ENCODE results near the gene CALD1.

The CALD1 gene

DNA sequence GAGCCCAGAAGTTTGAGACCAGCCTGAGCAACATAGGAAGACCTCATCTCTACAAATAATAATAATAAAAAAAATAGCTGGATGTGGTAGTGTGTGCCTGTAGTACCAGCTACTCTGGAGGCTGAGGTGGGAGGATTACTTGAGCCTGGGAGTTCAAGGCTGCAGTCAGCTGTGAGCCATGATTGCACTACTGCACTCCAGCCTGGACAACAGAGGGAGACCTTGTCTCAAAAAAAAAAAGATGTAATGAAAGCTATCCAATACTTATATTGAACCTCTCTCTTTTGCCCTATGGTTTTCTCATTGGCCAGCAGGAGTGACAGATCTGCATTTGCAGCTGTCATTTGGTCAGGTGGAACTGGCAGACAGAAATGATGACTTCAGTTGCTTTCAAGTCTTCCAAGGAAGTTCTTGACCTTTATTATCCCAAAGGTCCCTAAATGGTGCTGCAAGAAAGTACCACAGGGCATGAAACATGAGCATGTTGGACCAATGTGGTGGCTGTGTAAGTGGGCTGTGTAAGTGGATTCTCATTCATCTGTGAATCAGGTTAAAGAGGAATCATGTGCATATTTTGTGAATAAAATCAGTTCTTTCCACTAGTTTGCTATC, 99.4 kb downstream of the CALD1 start:
- Mint-ChIP-seq H3K36me3 (no peaks in the 10 kb centered on the region), H3K4me3 (no peak overlapping the region), H3K9me3 (no peaks in the 10 kb centered on the region), H3K4me1 (no peaks in the 10 kb centered on the region), H3K27me3 (no peaks in the 10 kb centered on the region), H3K27ac (no peak overlapping the region)

DNA sequence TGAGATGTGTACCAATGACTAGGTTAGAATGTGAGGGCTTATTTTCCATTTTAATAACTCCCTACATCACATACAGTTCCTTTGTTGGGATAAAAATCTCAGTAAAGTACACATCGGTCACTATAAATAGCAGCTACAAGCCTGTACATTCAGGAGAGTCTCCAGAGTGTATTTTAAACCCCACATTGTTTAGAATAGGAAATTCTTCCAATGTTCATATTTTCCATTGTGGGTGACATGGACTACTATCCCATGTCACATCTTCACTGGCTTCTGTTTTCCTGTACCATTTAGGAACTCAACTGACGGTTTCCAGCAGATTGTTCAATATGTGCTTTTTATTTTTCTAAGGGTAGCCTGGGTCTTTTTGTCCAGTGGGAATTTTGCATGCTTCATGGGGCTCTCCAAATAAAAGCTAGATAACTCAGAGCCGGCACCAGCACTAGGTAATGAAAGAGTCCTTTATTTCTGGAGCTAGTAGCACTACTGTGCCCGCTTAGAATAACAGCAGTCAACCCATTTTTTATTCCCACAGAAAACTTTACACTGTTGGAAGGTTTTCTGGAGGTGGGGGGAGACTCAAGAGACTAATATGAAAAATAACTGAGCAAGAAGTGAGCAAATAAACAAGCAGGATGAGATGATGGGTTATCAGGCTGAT, 100.5 kb downstream of the CALD1 start:
- H3K36me3 Mint-ChIP-seq, result no peaks in the 10 kb centered on the region

GRCh38 chr7:134882481-134882880, 103.0 kb downstream of the CALD1 start:
- H3K9me3 Mint-ChIP-seq, result no peaks in the 10 kb centered on the region
- no peaks in the 10 kb centered on the region for H3K36me3 Mint-ChIP-seq
- H3K27ac Mint-ChIP-seq, result no peak overlapping the region
- peaks cover 22% of the 10 kb centered on the region for H3K4me1 Mint-ChIP-seq
- no peak overlapping the region for H3K4me3 Mint-ChIP-seq
- no peaks in the 10 kb centered on the region for H3K27me3 Mint-ChIP-seq

More for the DNA sequence above, 100.5 kb downstream of the CALD1 start:
- no peaks in the 10 kb centered on the region for H3K9me3 Mint-ChIP-seq
- H3K27me3 Mint-ChIP-seq, result no peaks in the 10 kb centered on the region
- H3K4me3 Mint-ChIP-seq, result no peak overlapping the region
- H3K4me1 Mint-ChIP-seq, result no peaks in the 10 kb centered on the region
- no peak overlapping the region for H3K27ac Mint-ChIP-seq

DNA sequence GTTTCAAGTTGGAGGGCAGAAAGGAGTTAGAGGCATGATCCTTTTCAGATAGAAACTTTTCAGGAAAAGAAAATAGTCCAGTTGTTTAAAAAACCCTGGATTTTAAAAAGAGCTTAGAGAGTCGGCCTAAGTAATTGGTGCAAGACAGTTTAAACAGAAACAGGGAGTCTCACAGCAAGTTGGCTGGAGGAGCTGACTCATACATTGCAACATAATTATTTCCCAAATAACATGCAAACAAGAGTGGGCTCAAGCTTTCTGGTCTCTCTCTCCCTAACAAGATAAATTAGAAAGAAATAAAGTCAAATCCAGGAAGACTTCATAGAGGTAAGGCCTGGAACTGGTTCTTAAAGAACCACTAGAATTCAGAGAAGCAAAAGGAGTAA, 106.5 kb downstream of the CALD1 start:
- peak overlapping the region; percentile 37 for H3K4me3 Mint-ChIP-seq

GRCh38 chr7:134886353-134887057, 107.1 kb downstream of the CALD1 start:
- Mint-ChIP-seq H3K4me1 (peaks cover 39% of the 10 kb centered on the region), H3K4me3 (peak overlapping the region; percentile 37), H3K27me3 (no peaks in the 10 kb centered on the region), H3K9me3 (no peaks in the 10 kb centered on the region), H3K36me3 (no peaks in the 10 kb centered on the region), H3K27ac (peak overlapping the region; percentile 80)

More for the DNA sequence above, 106.5 kb downstream of the CALD1 start:
- peaks cover 35% of the 10 kb centered on the region for H3K4me1 Mint-ChIP-seq
- H3K9me3 Mint-ChIP-seq, result no peaks in the 10 kb centered on the region
- H3K27ac Mint-ChIP-seq, result peak overlapping the region; percentile 80
- H3K36me3 Mint-ChIP-seq, result no peaks in the 10 kb centered on the region
- no peaks in the 10 kb centered on the region for H3K27me3 Mint-ChIP-seq

DNA sequence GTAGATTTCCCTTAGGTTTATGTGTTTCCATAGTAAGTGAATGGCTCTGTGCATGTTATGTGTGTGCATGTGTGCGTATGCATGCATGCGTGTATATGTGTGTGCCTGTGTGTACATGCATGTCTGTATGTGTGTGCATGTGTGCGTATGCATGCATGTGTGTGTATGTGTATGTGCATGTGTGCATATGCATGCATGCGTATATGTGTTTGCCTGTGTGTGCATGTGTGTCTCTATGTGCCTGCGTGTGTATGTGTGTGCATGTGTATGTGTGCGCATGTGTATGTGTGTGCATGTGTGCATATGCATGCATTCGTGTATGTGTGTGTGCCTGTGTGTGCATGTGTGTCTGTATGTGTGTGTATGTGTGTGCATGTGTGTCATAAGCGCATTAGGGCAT, 108.1 kb downstream of the CALD1 start:
- peaks cover 2% of the 10 kb centered on the region for H3K27me3 Mint-ChIP-seq
- H3K9me3 Mint-ChIP-seq, result no peaks in the 10 kb centered on the region
- H3K4me3 Mint-ChIP-seq, result no peak overlapping the region
- H3K27ac Mint-ChIP-seq, result no peak overlapping the region
- no peaks in the 10 kb centered on the region for H3K36me3 Mint-ChIP-seq
- peaks cover 39% of the 10 kb centered on the region for H3K4me1 Mint-ChIP-seq

GRCh38 chr7:134888141-134888740, 108.8 kb downstream of the CALD1 start:
- H3K36me3 Mint-ChIP-seq, result no peaks in the 10 kb centered on the region
- no peaks in the 10 kb centered on the region for H3K9me3 Mint-ChIP-seq
- H3K27ac Mint-ChIP-seq, result no peak overlapping the region
- H3K27me3 Mint-ChIP-seq, result peaks cover 2% of the 10 kb centered on the region
- H3K4me3 Mint-ChIP-seq, result no peak overlapping the region
- H3K4me1 Mint-ChIP-seq, result peaks cover 39% of the 10 kb centered on the region

DNA sequence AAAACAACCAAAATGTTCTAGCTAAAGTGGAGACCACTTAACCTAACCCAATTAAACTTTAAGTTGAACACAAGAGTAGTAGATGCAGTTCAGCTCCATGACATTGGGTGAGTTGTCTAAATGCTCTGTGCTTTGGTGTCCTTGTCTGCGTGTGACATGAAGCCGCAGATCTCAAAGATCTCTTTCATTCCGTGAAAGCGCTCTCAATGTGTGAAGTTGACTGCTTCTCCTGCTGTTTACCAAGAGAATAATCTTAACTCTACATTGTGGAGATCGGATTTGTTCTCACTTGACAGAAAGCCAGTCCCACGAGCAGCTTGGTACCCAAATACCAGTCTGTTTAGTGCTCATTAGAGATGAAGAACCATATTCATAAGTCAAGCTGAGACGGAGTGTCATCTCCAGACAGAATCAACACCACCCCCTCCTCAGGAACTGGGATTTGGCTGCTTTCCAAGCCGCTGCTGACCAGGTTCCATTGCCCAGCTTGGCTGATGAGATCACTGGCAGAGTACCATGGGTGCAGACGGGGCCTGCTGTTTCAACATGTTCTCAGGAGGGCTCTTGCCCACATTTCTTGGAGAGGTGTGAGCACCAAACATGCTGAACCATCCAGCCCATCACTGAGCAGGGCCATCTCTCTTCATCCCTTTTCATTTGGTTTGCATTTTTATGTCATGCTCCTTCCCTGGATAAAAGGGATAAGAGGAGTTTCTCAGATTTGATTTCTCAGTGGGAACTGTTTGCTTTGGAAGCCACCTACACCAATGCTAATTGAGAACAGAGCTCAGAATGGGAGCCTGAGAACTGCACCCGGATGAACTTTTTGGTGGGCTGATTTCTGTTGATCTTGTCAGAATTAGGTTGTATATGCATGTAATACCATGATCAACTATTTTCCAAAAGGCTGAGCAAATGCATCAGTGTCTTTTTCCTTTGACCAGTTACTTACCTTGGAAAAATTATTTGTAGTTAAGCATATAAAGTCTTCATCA, 111.1 kb downstream of the CALD1 start:
- Mint-ChIP-seq H3K27me3 (peaks cover 2% of the 10 kb centered on the region), H3K27ac (no peak overlapping the region), H3K36me3 (no peaks in the 10 kb centered on the region), H3K9me3 (peaks cover 1% of the 10 kb centered on the region), H3K4me1 (peaks cover 36% of the 10 kb centered on the region), H3K4me3 (no peak overlapping the region)

GRCh38 chr7:134891262-134891695, 111.8 kb downstream of the CALD1 start:
- Mint-ChIP-seq H3K27ac (no peak overlapping the region), H3K4me1 (peaks cover 29% of the 10 kb centered on the region), H3K9me3 (peaks cover 9% of the 10 kb centered on the region), H3K4me3 (peak overlapping the region; percentile 56), H3K36me3 (no peaks in the 10 kb centered on the region), H3K27me3 (peaks cover 2% of the 10 kb centered on the region)

DNA sequence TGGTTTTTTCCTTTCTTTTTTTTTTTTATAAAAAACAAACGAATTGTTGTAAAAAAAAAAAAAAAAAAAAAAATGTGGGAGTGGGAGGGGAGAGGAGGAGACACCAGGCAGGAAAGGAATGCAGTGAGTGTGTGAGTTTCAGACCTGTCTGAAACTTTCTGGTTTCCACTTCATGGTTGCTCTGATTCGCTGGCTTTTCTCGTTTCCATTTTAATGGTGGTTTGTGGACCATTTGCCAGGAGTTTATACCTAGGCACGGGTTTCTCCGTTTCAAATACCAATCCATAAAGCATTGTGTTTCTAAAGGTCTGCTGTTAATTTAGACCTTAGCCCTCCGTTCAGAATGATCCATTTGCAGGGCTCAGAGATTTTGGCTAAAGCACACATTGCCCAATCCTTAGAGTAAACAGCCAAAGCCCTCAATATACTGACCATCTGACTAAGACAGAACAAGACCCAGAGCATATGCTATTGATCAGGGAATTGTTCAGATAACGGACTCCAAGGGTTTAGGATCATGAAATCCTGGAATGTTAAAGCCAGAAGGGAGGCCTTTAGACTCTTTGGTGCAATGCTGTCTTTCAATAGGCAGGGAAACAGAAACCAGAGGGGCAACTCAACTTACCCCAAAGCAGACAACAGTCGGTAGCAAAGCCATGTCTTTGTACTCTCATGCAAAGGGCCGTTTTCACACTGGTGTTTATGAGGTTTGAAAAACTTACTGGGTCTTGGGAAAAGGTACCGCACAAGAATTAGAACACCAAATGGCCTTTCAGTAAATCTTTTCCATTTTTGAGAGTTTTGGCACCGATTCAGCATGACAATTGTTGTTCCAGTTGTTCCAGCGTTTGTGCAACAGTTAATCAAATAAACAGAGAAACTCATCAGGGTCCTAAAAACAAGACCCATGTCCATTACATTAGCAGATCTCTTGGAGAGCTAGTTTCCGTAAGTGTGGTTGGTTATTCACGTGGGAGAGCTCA, 112.6 kb downstream of the CALD1 start:
- peaks cover 2% of the 10 kb centered on the region for H3K27me3 Mint-ChIP-seq
- H3K9me3 Mint-ChIP-seq, result peaks cover 15% of the 10 kb centered on the region
- peaks cover 22% of the 10 kb centered on the region for H3K4me1 Mint-ChIP-seq
- H3K36me3 Mint-ChIP-seq, result peaks cover 2% of the 10 kb centered on the region
- H3K4me3 Mint-ChIP-seq, result no peak overlapping the region
- no peak overlapping the region for H3K27ac Mint-ChIP-seq

GRCh38 chr7:134892963-134893362, 113.5 kb downstream of the CALD1 start:
- Mint-ChIP-seq H3K4me3 (no peak overlapping the region), H3K27me3 (peaks cover 2% of the 10 kb centered on the region), H3K4me1 (peaks cover 12% of the 10 kb centered on the region)

DNA sequence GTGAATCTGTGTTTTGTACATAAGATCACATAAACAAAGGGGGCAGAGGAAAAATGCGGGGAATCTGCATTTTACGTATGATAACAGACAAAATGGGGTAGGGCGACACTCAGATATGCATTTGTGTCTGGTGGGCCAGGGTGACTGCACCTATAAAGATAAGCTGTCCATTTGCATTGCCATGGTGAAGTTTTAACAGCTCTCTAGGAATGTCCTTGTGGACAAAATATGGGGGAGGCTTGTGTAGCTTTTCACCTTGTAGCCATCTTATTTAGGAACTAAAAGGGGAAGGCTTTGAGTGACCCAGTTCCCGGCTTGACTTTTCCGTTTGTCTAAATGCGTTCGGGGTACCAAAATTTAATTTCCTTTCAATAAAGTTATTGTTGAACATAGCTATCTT, 114.5 kb downstream of the CALD1 start:
- Mint-ChIP-seq H3K4me1 (peaks cover 4% of the 10 kb centered on the region), H3K9me3 (peaks cover 15% of the 10 kb centered on the region), H3K27ac (no peak overlapping the region), H3K4me3 (no peak overlapping the region), H3K36me3 (peaks cover 3% of the 10 kb centered on the region), H3K27me3 (peaks cover 2% of the 10 kb centered on the region)

More at GRCh38 chr7:134892963-134893362, 113.5 kb downstream of the CALD1 start:
- peaks cover 15% of the 10 kb centered on the region for H3K9me3 Mint-ChIP-seq
- H3K36me3 Mint-ChIP-seq, result peaks cover 3% of the 10 kb centered on the region
- H3K27ac Mint-ChIP-seq, result no peak overlapping the region

GRCh38 chr7:134894928-134895327, 115.5 kb downstream of the CALD1 start:
- no peak overlapping the region for H3K4me3 Mint-ChIP-seq
- H3K27ac Mint-ChIP-seq, result no peak overlapping the region
- peaks cover 3% of the 10 kb centered on the region for H3K36me3 Mint-ChIP-seq
- H3K9me3 Mint-ChIP-seq, result peaks cover 15% of the 10 kb centered on the region
- peaks cover 2% of the 10 kb centered on the region for H3K27me3 Mint-ChIP-seq
- peaks cover 9% of the 10 kb centered on the region for H3K4me1 Mint-ChIP-seq

GRCh38 chr7:134896073-134896472, 116.6 kb downstream of the CALD1 start:
- peaks cover 3% of the 10 kb centered on the region for H3K36me3 Mint-ChIP-seq
- H3K27ac Mint-ChIP-seq, result no peak overlapping the region
- H3K27me3 Mint-ChIP-seq, result peaks cover 2% of the 10 kb centered on the region
- H3K9me3 Mint-ChIP-seq, result peaks cover 15% of the 10 kb centered on the region
- H3K4me1 Mint-ChIP-seq, result peaks cover 7% of the 10 kb centered on the region
- H3K4me3 Mint-ChIP-seq, result no peak overlapping the region

Data from activated naive CD4-positive, alpha-beta T cell treated with anti-CD3 and anti-CD28 coated beads, Interleukin-2, amount 50 U/mL, for 24 hours (primary cell).